ENCODE results near the gene PHF23. TPM values are rescaled to one million over a fixed set of nuclear protein-coding genes. Genes with fewer than 3 reads are reported as not detected.

Gene PHF23
- total RNA-seq, 6 experiments from 2014 or later = 16.0 to 24.3 (median 18.2) TPM

DNA sequence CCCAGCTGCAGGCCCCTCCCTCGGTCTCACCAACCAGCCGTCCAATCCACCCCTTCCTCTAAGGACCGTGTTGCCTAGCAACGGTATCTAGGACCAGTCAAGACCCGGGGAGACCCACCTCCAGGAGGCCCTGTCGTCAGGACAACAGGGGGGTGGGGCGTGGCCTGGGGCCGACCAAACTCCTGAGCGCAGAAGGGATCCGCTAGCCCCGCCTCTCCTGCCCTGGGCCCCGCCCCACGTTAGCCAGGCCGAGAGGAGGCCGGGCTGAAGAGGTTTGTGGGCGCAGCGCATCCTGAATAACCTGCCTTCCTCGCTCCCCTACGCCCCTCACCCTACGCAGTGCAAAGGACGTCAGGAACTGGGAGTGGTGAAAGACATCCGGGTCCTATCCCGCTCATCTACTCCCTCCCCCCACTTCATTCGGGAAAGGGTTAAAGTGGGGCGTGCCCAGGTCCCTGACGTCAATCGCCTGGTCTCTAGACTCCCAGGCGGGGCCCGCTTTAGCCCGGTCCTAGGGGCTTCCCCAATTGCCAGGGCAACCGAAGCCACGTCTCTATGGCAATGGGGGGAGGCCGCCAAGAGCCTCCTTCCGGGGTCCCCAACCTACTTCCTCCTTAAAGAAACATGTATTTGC lies 34.3 kb downstream of the PHF23 start:
- intact Hi-C loops (cut with DNase I) = no loop called here
- peak; percentile 74 to 84 (median 80) for ATAC-seq

DNA sequence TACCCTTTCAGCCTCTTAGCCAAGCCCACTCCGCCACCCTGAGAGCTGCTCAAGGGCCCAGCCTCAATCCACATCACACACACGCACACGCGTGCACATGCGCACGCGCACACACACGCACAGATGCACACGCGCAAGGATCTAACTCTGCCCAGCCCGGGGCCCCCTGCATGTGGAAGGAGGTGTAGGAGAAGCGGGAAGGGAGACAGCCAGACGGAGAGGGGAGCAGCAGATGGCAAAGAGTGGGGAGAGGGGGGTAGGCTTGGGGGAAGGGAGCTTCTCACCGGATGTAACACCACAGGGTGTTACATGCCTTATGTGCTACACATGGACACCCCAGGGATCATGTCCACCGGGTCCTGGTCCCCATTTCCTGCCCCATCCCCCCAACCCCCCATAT lies 34.9 kb downstream of the PHF23 start:
- DNase-seq (peak in 1 of 3 donors; percentile 45), ATAC-seq (peak in 1 of 4 donors; percentile 3)
- Histone ChIP-seq H3K9me3 (no peaks in the 10 kb centered on the region), H3K27me3 (no peaks in the 10 kb centered on the region), H3K4me3 (no peak overlapping the region), H3K27ac (no peak overlapping the region), H3K4me1 (peaks cover 0 to 5% (median 0%) of the 10 kb centered on the region in 4 donors), H3K36me3 (peaks cover 0 to 5% (median 0%) of the 10 kb centered on the region in 4 donors)
- TF ChIP-seq, protein P1, sequence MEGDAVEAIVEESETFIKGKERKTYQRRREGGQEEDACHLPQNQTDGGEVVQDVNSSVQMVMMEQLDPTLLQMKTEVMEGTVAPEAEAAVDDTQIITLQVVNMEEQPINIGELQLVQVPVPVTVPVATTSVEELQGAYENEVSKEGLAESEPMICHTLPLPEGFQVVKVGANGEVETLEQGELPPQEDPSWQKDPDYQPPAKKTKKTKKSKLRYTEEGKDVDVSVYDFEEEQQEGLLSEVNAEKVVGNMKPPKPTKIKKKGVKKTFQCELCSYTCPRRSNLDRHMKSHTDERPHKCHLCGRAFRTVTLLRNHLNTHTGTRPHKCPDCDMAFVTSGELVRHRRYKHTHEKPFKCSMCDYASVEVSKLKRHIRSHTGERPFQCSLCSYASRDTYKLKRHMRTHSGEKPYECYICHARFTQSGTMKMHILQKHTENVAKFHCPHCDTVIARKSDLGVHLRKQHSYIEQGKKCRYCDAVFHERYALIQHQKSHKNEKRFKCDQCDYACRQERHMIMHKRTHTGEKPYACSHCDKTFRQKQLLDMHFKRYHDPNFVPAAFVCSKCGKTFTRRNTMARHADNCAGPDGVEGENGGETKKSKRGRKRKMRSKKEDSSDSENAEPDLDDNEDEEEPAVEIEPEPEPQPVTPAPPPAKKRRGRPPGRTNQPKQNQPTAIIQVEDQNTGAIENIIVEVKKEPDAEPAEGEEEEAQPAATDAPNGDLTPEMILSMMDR (IDR thresholded peaks at IDR 0.05) = no peak
- no peak for TF ChIP-seq POLR2A (IDR thresholded peaks at IDR 0.05)
- intact Hi-C loops (cut with DNase I) = no loop called here
- WGBS (ENCODE audit: insufficient coverage, low coverage, low lambda C conversion rate, missing lambda C conversion rate) = 100% methylated on average over 1 of the region's 15 CpGs

More for the DNA sequence above, 34.3 kb downstream of the PHF23 start:
- H3K9me3 ChIP-seq = no peaks in the 10 kb centered on the region
- H3K27ac ChIP-seq = no peak overlapping the region
- peak; percentile 68 to 76 (median 74) for DNase-seq
- peak overlapping the region; percentile 25 to 45 (median 38) for H3K4me3 ChIP-seq
- 2% methylated on average over 9 of the region's 34 CpGs for WGBS (ENCODE audit: insufficient coverage, low coverage, low lambda C conversion rate, missing lambda C conversion rate)
- peaks cover 0 to 5% (median 0%) of the 10 kb centered on the region in 4 donors for H3K4me1 ChIP-seq
- no peaks in the 10 kb centered on the region for H3K27me3 ChIP-seq
- peaks cover 0 to 5% (median 0%) of the 10 kb centered on the region in 4 donors for H3K36me3 ChIP-seq
- TF ChIP-seq, protein P1 (IDR thresholded peaks at IDR 0.05) = no peak
- TF ChIP-seq POLR2A (IDR thresholded peaks at IDR 0.05) = no peak

DNA sequence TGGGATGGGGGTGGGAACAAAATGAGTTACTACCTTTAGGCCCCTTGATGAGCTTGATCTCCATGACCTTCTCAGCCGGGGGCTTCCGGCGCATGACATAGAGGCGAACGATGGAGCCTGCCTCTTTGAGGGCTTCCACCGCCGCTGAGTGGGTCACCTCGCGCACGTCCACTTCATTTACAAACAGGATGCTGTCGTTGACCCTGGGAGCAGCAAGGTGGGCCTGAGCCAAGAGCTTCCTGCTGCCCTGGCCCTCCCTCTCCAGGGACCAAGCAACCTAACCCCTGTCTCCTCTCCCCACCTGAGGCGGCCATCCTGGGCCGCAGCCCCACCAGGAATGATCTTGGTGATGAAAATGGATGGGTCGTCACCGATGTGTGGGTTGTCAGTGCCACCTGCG lies 35.9 kb downstream of the PHF23 start:
- H3K36me3 ChIP-seq = peaks cover 0 to 5% (median 0%) of the 10 kb centered on the region in 4 donors
- DNase-seq = no peak
- peaks cover 0 to 5% (median 0%) of the 10 kb centered on the region in 4 donors for H3K4me1 ChIP-seq
- no peak for ATAC-seq
- no peak overlapping the region for H3K4me3 ChIP-seq
- WGBS (ENCODE audit: insufficient coverage, low coverage, low lambda C conversion rate, missing lambda C conversion rate) = 100% methylated on average over 3 of the region's 16 CpGs
- H3K27ac ChIP-seq = no peak overlapping the region
- no peaks in the 10 kb centered on the region for H3K9me3 ChIP-seq
- TF ChIP-seq POLR2A (IDR thresholded peaks at IDR 0.05) = no peak
- TF ChIP-seq, protein P1 (IDR thresholded peaks at IDR 0.05) = no peak
- H3K27me3 ChIP-seq = no peaks in the 10 kb centered on the region
- intact Hi-C loops (cut with DNase I) = no loop called here

DNA sequence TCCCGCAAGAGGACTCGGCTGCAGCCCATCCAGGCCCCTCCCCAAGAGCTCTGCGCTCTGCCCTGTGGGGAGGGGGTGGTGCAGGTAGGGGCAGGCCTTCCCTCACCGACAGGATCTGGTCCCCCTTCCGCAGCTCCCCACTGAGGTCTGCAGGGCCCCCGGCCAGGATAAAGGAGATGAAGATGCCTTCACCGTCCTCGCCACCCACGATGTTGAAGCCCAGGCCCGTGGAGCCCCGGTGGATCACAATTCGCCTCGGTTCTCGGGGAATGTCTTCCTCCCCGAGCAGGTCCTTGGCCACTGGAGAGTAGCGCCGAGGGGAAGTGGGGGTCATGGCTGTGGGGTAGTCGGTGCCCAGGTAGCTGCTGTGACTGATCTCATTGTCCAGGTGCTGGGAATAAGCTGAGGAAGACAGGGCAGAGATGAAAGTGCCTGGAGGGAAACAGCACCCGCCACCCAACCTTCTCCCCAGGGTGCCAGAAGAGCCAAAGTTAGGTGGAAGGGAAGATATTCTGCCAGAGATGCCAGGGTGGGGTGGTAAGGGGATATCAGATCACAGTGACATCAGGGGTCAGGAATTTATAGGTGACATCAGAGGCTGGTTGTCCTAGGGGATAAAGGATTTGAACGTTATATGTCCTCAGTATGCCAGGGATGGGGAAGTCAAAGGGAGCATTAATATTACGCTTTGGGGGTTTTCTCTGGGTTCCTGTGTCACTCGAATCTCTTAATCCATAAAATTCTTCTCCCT lies 42.4 kb downstream of the PHF23 start:
- Histone ChIP-seq H3K4me1 (no peaks in the 10 kb centered on the region), H3K4me3 (no peak overlapping the region), H3K27me3 (no peaks in the 10 kb centered on the region), H3K9me3 (no peaks in the 10 kb centered on the region), H3K27ac (no peak overlapping the region), H3K36me3 (no peaks in the 10 kb centered on the region)
- no peak for ATAC-seq
- intact Hi-C loops (cut with DNase I) = no loop called here
- TF ChIP-seq POLR2A (IDR thresholded peaks at IDR 0.05) = no peak
- TF ChIP-seq, protein P1 (IDR thresholded peaks at IDR 0.05) = no peak
- DNase-seq = peak in 2 of 3 donors; percentile 40 to 43
- WGBS (ENCODE audit: insufficient coverage, low coverage, low lambda C conversion rate, missing lambda C conversion rate) = 89% methylated on average over 6 of the region's 22 CpGs
